DND-41 (cell line): ENCODE measurements around the gene RBMS3.

Experiments
- ATAC-seq: fragments of 200-7000 bp; cut with Tn5 transposase; 3 replicates; pipeline ENCODE4 v1.9.1; 2021; ENCODE audit warnings: low read depth; ENCODE audit not compliant: insufficient read depth
- DNase-seq: peaks from one replicate; pipeline ENCODE4 v3.0.0-alpha.2; 2020
- H2AFZ ChIP-seq: 2 replicates; pipeline ENCODE4 v1.6.0; 2012; ENCODE audit warnings: low read depth, low read length
- H3K27ac ChIP-seq: 2 replicates; pipeline ENCODE4 v1.5.1; 2012; ENCODE audit warnings: low read length, inconsistent platforms
- H3K27me3 ChIP-seq: fragments of 200-600 bp; sonication (generic); 2 replicates; pipeline ENCODE4 v1.6.0; 2012; ENCODE audit warnings: low read length, mild to moderate bottlenecking, inconsistent platforms; ENCODE audit not compliant: insufficient read depth, poor library complexity
- H3K36me3 ChIP-seq: 2 replicates; pipeline ENCODE4 v1.5.1; 2012; ENCODE audit warnings: low read length, inconsistent platforms; ENCODE audit not compliant: insufficient read depth
- H3K4me1 ChIP-seq: 2 replicates; pipeline ENCODE4 v1.5.1; 2012; ENCODE audit warnings: mild to moderate bottlenecking, low read length; ENCODE audit not compliant: insufficient read depth
- H3K4me2 ChIP-seq: 2 replicates; pipeline ENCODE4 v1.6.0; 2012; ENCODE audit warnings: mild to moderate bottlenecking, moderate library complexity, low read length, inconsistent platforms; ENCODE audit not compliant: insufficient read depth
- H3K4me3 ChIP-seq, 2 experiments: fragments of 200-600 bp in 1 of 2; shearing (Covaris generic) in 1 of 2; 2 replicates each; pipeline ENCODE4 v1.5.1; 2012 to 2016; ENCODE audit warnings: inconsistent platforms in 2 of 2, low read length in 2 of 2, mild to moderate bottlenecking in 2 of 2, low read depth in 1 of 2, moderate library complexity in 1 of 2
- H3K79me2 ChIP-seq: 2 replicates; pipeline ENCODE4 v1.6.0; 2012; ENCODE audit warnings: low read length, inconsistent platforms; ENCODE audit not compliant: insufficient read depth
- H3K9ac ChIP-seq: 2 replicates; pipeline ENCODE4 v1.6.0; 2012; ENCODE audit warnings: low read depth, mild to moderate bottlenecking, inconsistent platforms, low read length, moderate library complexity
- H3K9me3 ChIP-seq: 2 replicates; pipeline ENCODE4 v1.5.1; 2012; ENCODE audit warnings: low read length, moderate library complexity, mild to moderate bottlenecking, inconsistent platforms; ENCODE audit not compliant: insufficient read depth, severe bottlenecking
- H4K20me1 ChIP-seq: 2 replicates; pipeline ENCODE4 v1.6.0; 2012; ENCODE audit warnings: low read length; ENCODE audit not compliant: insufficient read depth
- CTCF ChIP-seq: IDR thresholded peaks from 2 replicates; pipeline ENCODE4 v1.5.1; 2012; ENCODE audit warnings: borderline replicate concordance, low read length, moderate library complexity, mild to moderate bottlenecking; ENCODE audit not compliant: poor library complexity, severe bottlenecking; ENCODE audit errors: extremely low read depth
- EZH2 ChIP-seq: IDR thresholded peaks from 3 replicates; pipeline ENCODE4 v1.6.1; 2012; ENCODE audit warnings: borderline replicate concordance, low read depth, mild to moderate bottlenecking, moderate library complexity, low read length, inconsistent platforms; ENCODE audit not compliant: severe bottlenecking

Gene RBMS3

DNA sequence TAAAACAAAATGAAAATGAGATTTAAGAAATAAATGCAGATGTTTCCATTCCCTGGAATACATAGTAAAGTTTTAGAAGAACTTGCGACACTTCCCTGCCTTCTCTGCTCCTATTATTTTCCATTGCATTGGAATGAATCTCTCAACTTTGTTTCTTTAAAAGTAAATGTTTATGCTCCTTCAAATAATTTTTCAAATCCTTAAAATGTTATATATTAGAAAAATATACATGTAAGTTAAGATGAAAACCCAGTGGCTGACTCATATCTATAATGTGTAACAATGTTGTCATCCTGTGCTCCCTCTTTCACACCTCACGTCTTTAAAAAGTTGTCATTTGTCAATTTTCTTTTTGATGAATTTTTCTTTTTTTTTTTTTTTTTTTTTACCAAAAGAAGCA lies 3.6 kb downstream of the RBMS3 start:
- Histone ChIP-seq H3K4me3 (no peak overlapping the region), H3K9me3 (no peaks in the 10 kb centered on the region), H3K27me3 (no peaks in the 10 kb centered on the region), H3K79me2 (no peaks in the 10 kb centered on the region), H2AFZ (no peak overlapping the region), H3K36me3 (no peaks in the 10 kb centered on the region), H3K4me1 (peaks cover 29% of the 10 kb centered on the region), H3K27ac (no peak overlapping the region), H3K9ac (no peak overlapping the region), H4K20me1 (no peaks in the 10 kb centered on the region), H3K4me2 (no peak overlapping the region)
- TF ChIP-seq EZH2 (no peak), CTCF (no peak)
- ATAC-seq (no peak), DNase-seq (no peak)

DNA sequence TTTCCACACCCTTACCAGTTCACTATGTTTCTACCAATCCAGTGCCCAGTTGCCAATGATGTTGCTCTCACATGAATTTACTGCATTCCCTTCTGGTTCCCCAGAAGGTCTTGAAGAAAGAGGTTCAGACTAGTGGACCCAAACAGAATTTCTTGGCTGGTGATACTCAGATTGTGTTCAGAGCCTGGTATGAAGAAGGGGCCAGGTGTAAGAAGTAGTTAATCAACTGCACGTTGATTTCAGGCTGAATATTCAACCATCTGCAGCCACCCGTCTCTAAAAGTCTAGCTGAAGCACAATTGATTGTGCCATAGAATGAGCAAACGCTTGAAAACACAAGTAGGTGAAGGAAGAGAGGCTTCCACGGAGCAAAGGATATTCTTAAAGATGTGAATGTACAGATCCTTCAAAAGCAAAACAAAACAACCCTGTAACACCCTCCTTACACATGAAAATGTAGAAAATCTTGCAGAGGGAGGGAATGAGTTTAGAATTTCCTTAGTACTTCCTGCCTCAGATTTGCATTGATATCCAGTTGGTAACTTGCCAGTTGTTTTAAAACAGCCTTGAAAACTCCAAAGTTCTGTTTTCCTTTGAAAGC lies 4.7 kb downstream of the RBMS3 start:
- TF ChIP-seq CTCF (no peak), EZH2 (no peak)
- no peak overlapping the region for H3K4me3 ChIP-seq
- H3K27ac ChIP-seq = no peak overlapping the region
- H3K4me2 ChIP-seq = no peak overlapping the region
- no peaks in the 10 kb centered on the region for H3K36me3 ChIP-seq
- no peaks in the 10 kb centered on the region for H3K27me3 ChIP-seq
- H3K9me3 ChIP-seq = no peaks in the 10 kb centered on the region
- peak overlapping the region; percentile 61 for H2AFZ ChIP-seq
- H3K9ac ChIP-seq = no peak overlapping the region
- no peaks in the 10 kb centered on the region for H4K20me1 ChIP-seq
- DNase-seq (no peak), ATAC-seq (no peak)
- H3K4me1 ChIP-seq = peaks cover 29% of the 10 kb centered on the region
- H3K79me2 ChIP-seq = no peaks in the 10 kb centered on the region

- Histone ChIP-seq H3K79me2 (no peaks in the 10 kb centered on the region), H3K9me3 (no peaks in the 10 kb centered on the region), H3K27ac (no peak overlapping the region), H3K4me1 (peaks cover 23% of the 10 kb centered on the region), H3K36me3 (no peaks in the 10 kb centered on the region), H3K4me2 (no peak overlapping the region), H3K27me3 (no peaks in the 10 kb centered on the region), H4K20me1 (no peaks in the 10 kb centered on the region), H2AFZ (no peak overlapping the region), H3K4me3 (no peak overlapping the region), H3K9ac (no peak overlapping the region)
- DNase-seq (no peak), ATAC-seq (no peak)
- TF ChIP-seq CTCF (no peak), EZH2 (no peak)
These were observed 5.8 kb downstream of the RBMS3 start for GRCh38 chr3:29286478-29287240.
